ENCODE measurements around the gene CLIP1.
A peak's percentile ranks its signal among the peaks of the same experiment; 100 is the strongest.
"Not testable (repeated sequence)": the region's sequence is repeated elsewhere in the genome, so short reads cannot be mapped to it uniquely, and the experiment has no call there.

Gene CLIP1

DNA sequence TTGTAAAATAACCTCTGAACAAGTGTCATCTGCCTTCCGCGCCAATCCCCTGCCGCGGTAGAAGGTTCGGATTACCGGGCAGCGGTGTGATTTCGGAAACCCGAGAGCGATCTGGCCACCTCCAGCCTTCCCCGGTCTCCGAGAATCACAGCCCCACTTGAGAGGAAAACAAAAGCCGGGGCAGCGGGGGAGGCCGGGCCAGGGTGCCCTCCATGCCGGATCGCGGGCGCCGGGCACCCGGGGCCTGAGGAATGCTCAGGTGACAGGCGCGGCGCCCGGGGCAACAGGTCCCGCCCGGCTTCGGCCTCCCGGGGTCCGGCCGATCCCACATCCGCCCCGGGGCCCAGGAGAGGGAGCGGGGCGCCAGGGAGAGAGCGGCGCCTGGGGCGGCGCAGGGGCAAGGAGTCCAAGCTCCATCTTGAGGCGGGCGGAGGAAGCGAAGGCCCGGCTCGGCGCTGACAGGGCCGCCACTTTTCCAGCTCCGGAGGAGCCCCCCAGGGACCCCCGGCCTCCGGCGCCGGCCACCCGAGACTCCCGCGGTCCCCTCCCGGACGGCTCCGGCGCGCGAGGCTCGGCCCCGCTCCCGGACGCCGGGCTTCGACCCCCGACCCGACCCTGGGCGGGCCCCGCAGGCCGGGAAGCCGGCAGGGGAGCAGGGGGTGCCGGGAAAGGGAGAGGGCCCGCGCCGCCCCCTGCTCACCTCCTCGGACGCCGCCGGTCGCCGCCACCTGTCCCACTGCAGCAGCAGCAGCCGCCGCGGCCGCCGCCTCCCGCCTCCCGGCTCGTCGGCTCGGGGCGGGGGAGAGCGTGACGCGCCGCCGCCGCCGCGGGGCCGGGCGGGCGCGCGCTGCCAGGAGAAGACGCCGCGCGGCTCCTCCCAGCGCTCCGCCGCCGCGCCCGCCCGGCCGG is at the start of gene CLIP1:
TSS of gene CLIP1 (minus strand) at position 849 of the 909 bp plus-strand sequence. CDS start 42,217 bp downstream, outside the sequence.
- TF ChIP-seq ZNF274 (IDR thresholded peaks at IDR 0.05; ENCODE audit: low read depth, low read length) = no peak

GRCh38 chr12:122471324-122472226 is 49.1 kb upstream of the CLIP1 start:
- no peak overlapping the region for H3K4me3 ChIP-seq (ENCODE audit: low read length)
- TF ChIP-seq ZNF274 (IDR thresholded peaks at IDR 0.05; ENCODE audit: low read depth, low read length) = no peak

More for the DNA sequence above, at the start of gene CLIP1:
- peak within 1 kb of the TSS; percentile 84 for H3K4me3 ChIP-seq (ENCODE audit: low read length)

GRCh38 chr12:122470576-122470975 is 48.1 kb upstream of the CLIP1 start:
- not testable (repeated sequence) for H3K4me3 ChIP-seq (ENCODE audit: low read length)

GRCh38 chr12:122469856-122470255 is 47.4 kb upstream of the CLIP1 start:
- not testable (repeated sequence) for H3K4me3 ChIP-seq (ENCODE audit: low read length)

DNA sequence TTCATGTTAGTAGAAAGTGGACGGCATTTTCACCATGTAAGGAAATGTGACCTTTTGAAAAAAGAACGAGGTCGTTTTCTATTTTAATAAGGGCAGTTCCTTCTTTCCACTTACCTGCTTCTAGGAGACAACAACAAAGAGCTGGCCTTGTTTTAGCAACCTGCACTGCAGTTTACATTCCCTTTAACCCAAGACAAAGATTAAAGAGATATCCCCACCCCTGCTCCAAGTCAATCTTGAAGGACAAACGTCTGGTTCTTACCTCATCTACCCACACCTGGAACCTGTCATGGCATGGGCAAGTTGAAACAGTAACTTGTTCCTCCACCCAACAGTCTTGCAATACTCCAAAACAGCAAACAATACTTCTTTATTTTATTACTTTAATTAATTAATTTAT is 45.5 kb upstream of the CLIP1 start:
- no peak for TF ChIP-seq ZNF274 (IDR thresholded peaks at IDR 0.05; ENCODE audit: low read depth, low read length)
- no peak overlapping the region for H3K4me3 ChIP-seq (ENCODE audit: low read length)

GRCh38 chr12:122464317-122465042 is 42.0 kb upstream of the CLIP1 start:
- H3K4me3 ChIP-seq (ENCODE audit: low read length) = not testable (repeated sequence)

GRCh38 chr12:122460641-122461040 is 38.2 kb upstream of the CLIP1 start:
- no peak for TF ChIP-seq ZNF274 (IDR thresholded peaks at IDR 0.05; ENCODE audit: low read depth, low read length)
- H3K4me3 ChIP-seq (ENCODE audit: low read length) = no peak overlapping the region

DNA sequence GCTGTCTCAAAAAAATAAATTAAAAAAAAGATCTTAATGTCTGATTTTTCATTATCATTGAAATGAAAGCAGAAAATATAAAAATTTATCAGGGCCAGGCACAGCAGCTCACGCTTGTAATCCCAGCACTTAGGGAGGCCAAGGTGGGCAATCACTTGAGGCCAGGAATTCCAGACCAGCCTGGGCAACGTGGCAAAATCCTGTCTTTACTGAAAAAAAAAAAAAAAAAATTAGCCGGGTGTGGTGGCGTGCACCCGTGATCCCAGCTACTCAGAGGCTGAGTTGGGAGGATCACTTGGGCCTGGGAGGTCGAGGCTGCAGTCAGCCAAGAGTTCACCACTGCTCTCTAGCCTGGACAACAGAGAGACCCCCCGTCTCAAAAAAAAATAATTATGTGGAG is 37.6 kb upstream of the CLIP1 start:
- no peak for TF ChIP-seq ZNF274 (IDR thresholded peaks at IDR 0.05; ENCODE audit: low read depth, low read length)
- no peak overlapping the region for H3K4me3 ChIP-seq (ENCODE audit: low read length)

DNA sequence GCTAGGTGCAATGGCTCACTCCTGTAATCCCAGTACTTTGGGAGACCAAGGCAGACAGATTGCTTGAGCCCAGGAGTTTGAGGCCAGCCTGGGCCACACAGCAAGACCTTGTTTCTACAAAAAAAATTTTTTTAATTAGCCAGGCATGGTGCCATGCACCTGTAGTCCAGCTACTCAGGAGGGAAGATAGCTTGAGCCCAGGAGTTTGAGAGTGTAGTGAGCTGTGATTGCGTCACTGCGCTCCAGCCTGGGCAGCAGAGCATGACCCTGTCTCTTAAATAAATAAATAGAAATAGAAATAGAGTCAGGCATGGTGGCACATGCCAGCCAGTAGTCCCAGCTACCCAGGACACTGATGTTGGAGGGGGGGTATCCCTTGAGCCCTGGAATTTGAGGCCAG is 36.7 kb upstream of the CLIP1 start:
- no peak for TF ChIP-seq ZNF274 (IDR thresholded peaks at IDR 0.05; ENCODE audit: low read depth, low read length)
- H3K4me3 ChIP-seq (ENCODE audit: low read length) = no peak overlapping the region

GRCh38 chr12:122458105-122459035 is 35.9 kb upstream of the CLIP1 start:
- H3K4me3 ChIP-seq (ENCODE audit: low read length) = no peak overlapping the region
- no peak for TF ChIP-seq ZNF274 (IDR thresholded peaks at IDR 0.05; ENCODE audit: low read depth, low read length)

DNA sequence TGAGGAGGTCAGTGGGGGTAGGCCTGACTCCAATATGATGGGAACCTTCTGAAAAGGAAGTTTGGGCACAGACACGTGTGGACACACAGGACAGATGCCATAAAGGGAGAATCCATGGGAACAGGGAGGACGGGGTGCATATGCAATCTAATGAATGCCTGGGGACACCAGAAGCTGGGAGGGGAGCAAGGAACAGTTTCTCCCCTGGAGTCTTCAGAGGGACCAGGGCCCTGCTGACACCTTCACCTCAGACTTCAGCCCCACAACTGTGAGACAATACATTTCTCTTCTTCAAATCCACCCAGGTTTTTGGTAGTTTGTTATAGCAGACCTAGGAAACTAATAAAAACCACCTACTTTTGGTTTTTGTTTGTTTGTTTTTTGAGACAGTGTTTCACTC is 35.2 kb upstream of the CLIP1 start:
- TF ChIP-seq ZNF274 (IDR thresholded peaks at IDR 0.05; ENCODE audit: low read depth, low read length) = no peak
- H3K4me3 ChIP-seq (ENCODE audit: low read length) = no peak overlapping the region

- H3K4me3 ChIP-seq (ENCODE audit: low read length) = no peak overlapping the region
- no peak for TF ChIP-seq ZNF274 (IDR thresholded peaks at IDR 0.05; ENCODE audit: low read depth, low read length)
Measured at GRCh38 chr12:122454739-122455138, 32.3 kb upstream of the CLIP1 start.

DNA sequence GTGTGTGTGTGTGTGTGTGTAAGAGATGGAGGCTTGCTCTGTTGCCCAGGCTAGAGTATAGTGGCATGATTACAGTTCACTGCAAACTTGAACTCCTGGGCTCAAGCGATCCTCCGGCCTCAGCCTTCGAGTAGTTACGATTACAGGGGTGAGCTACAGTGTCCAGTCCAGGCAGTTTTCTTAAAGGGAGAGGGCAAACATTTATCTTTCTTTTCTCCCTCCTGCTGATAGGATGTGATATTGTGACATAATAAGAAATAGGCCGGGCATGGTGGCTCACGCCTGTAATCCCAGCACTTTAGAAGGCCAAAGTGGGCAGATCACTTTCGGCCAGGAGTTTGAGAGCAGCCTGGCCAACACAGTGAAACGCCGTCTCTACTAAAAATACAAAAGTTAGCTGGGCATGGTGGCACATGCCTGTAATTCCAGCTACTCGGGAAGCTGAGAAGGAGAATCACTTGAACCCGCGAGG is 31.8 kb upstream of the CLIP1 start:
- H3K4me3 ChIP-seq (ENCODE audit: low read length) = no peak overlapping the region

More for the DNA sequence above, 31.8 kb upstream of the CLIP1 start:
- no peak for TF ChIP-seq ZNF274 (IDR thresholded peaks at IDR 0.05; ENCODE audit: low read depth, low read length)
